GM23338 (cell line): ENCODE results near the gene ERF. TPM values are rescaled to one million over a fixed set of nuclear protein-coding genes. Genes with fewer than 3 reads are reported as not detected.
A peak's percentile ranks its signal among the peaks of the same experiment; 100 is the strongest.

Source experiments
- ATAC-seq: fragments of 200-7000 bp; cut with Tn5 transposase; 3 replicates; pipeline ENCODE4 v1.9.1; 2020
- DNase-seq: peaks from one replicate; pipeline ENCODE4 v3.0.0-alpha.2; 2015; ENCODE audit warnings: low spot score
- H2AFZ ChIP-seq: fragments of 200-600 bp; sonication (generic); 2 replicates; pipeline ENCODE4 v1.8.0; 2016; ENCODE audit warnings: antibody characterized with exemption, mild to moderate bottlenecking, moderate library complexity
- H3F3A ChIP-seq: fragments of 200-600 bp; sonication (generic); replicated peaks from 2 replicates; pipeline ENCODE4 v1.8.0; 2017; ENCODE audit warnings: antibody characterized with exemption, mixed run types, low read depth
- H3K27ac ChIP-seq: fragments of 200-600 bp; sonication (generic); 2 replicates; pipeline ENCODE4 v1.6.1; 2016; ENCODE audit warnings: low read depth
- H3K27me3 ChIP-seq: fragments of 200-600 bp; sonication (generic); 2 replicates; pipeline ENCODE4 v1.8.0; 2016; ENCODE audit warnings: mild to moderate bottlenecking, mixed run types, moderate library complexity; ENCODE audit not compliant: insufficient read depth
- H3K36me3 ChIP-seq: fragments of 200-600 bp; sonication (generic); 2 replicates; pipeline ENCODE4 v1.8.0; 2016; ENCODE audit warnings: mild to moderate bottlenecking; ENCODE audit not compliant: insufficient read depth
- H3K4me1 ChIP-seq: fragments of 200-600 bp; sonication (generic); 2 replicates; pipeline ENCODE4 v1.8.0; 2016; ENCODE audit warnings: mild to moderate bottlenecking, moderate library complexity; ENCODE audit not compliant: insufficient read depth
- H3K4me2 ChIP-seq: fragments of 200-600 bp; sonication (generic); 2 replicates; pipeline ENCODE4 v1.7.1; 2017; ENCODE audit warnings: mixed run types
- H3K4me3 ChIP-seq: fragments of 200-600 bp; sonication (generic); 2 replicates; pipeline ENCODE4 v1.6.1; 2016; ENCODE audit warnings: mixed run types
- H3K79me2 ChIP-seq: fragments of 200-600 bp; sonication (generic); replicated peaks from 2 replicates; pipeline ENCODE4 v1.8.0; 2017; ENCODE audit warnings: mild to moderate bottlenecking; ENCODE audit not compliant: insufficient read depth
- H3K9me2 ChIP-seq: fragments of 200-600 bp; sonication (generic); 2 replicates; pipeline ENCODE4 v1.8.0; 2017; ENCODE audit not compliant: insufficient read depth
- H4K20me1 ChIP-seq: fragments of 200-600 bp; sonication (generic); replicated peaks from 2 replicates; pipeline ENCODE4 v1.8.0; 2017; ENCODE audit warnings: mild to moderate bottlenecking; ENCODE audit not compliant: insufficient read depth
- H3K27ac Mint-ChIP-seq: 2 replicates; pipeline ENCODE4 v1.8.0; 2020; ENCODE audit warnings: inconsistent platforms, mild to moderate bottlenecking, moderate library complexity, mixed read lengths
- H3K27me3 Mint-ChIP-seq: 3 replicates; pipeline ENCODE4 v1.8.0; 2022; ENCODE audit warnings: low read depth, mild to moderate bottlenecking, moderate library complexity, mixed read lengths, inconsistent platforms; ENCODE audit not compliant: insufficient read depth, poor library complexity
- H3K36me3 Mint-ChIP-seq: 3 replicates; pipeline ENCODE4 v1.8.0; 2021; ENCODE audit warnings: low read depth, mild to moderate bottlenecking, inconsistent platforms, moderate library complexity, mixed read lengths
- H3K4me1 Mint-ChIP-seq: 3 replicates; pipeline ENCODE4 v1.8.0; 2020; ENCODE audit warnings: mild to moderate bottlenecking, inconsistent platforms, mixed read lengths
- H3K4me3 Mint-ChIP-seq: 3 replicates; pipeline ENCODE4 v1.8.0; 2021; ENCODE audit warnings: moderate library complexity, mild to moderate bottlenecking, inconsistent platforms, mixed read lengths
- H3K9me3 Mint-ChIP-seq: 3 replicates; pipeline ENCODE4 v1.8.0; 2020; ENCODE audit warnings: moderate library complexity, mild to moderate bottlenecking, inconsistent platforms, mixed read lengths
- CREB1 ChIP-seq: fragments of 250-450 bp; sonication (Bioruptor Pico); IDR thresholded peaks from 2 replicates; pipeline ENCODE4 v1.5.0; 2020; ENCODE audit warnings: low read depth, mild to moderate bottlenecking, moderate library complexity
- NANOG ChIP-seq: IDR thresholded peaks from 2 replicates; pipeline ENCODE4 v1.6.1; 2016; ENCODE audit warnings: antibody characterized with exemption, borderline replicate concordance
- POLR2AphosphoS5 ChIP-seq: IDR thresholded peaks from 2 replicates; pipeline ENCODE4 v1.6.1; 2016; ENCODE audit warnings: antibody characterized with exemption, low read depth
- STAT1 ChIP-seq: IDR thresholded peaks from one replicate; pipeline ENCODE4 v1.6.1; 2016; ENCODE audit warnings: antibody characterized with exemption; ENCODE audit not compliant: unreplicated experiment
- polyA plus RNA-seq: library from polyadenylated mRNA; unstranded; fragments of >200 nt; fragmentation: Nextera tagmentation; extraction: Ambion mirVana; gene quantifications from 2 replicates; pipeline ENCODE4 v1.2.1, GENCODE V29; 2016
- total RNA-seq: library from RNA; depleted of rRNA; stranded (reverse); fragments of >200 nt; shearing (Covaris generic); gene quantifications from 2 replicates; pipeline ENCODE4 v1.2.3, GENCODE V29; 2014
- TF ChIP-seq, protein P1 (sequence below): IDR thresholded peaks from one replicate; pipeline ENCODE4 v1.6.1; 2018; ENCODE audit warnings: antibody characterized with exemption; ENCODE audit not compliant: unreplicated experiment
- TF ChIP-seq, protein P2 (sequence below): IDR thresholded peaks from 2 replicates; pipeline ENCODE4 v1.6.1; 2016; ENCODE audit warnings: antibody characterized with exemption
- TF ChIP-seq, protein P3 (sequence below), 2 experiments: fragments of 200-600 bp in 1 of 2; sonication (generic) in 1 of 2; conservative IDR thresholded peaks; 2 replicates each; pipeline versions ENCODE4 v1.5.1 to v1.6.1; 2016 to 2017; ENCODE audit warnings: antibody characterized with exemption in 2 of 2, low read depth in 2 of 2, mild to moderate bottlenecking in 2 of 2, moderate library complexity in 1 of 2

The ERF gene
- total and polyA plus RNA-seq, 2 experiments from 2014 or later: 29.4 to 49.4 TPM

DNA sequence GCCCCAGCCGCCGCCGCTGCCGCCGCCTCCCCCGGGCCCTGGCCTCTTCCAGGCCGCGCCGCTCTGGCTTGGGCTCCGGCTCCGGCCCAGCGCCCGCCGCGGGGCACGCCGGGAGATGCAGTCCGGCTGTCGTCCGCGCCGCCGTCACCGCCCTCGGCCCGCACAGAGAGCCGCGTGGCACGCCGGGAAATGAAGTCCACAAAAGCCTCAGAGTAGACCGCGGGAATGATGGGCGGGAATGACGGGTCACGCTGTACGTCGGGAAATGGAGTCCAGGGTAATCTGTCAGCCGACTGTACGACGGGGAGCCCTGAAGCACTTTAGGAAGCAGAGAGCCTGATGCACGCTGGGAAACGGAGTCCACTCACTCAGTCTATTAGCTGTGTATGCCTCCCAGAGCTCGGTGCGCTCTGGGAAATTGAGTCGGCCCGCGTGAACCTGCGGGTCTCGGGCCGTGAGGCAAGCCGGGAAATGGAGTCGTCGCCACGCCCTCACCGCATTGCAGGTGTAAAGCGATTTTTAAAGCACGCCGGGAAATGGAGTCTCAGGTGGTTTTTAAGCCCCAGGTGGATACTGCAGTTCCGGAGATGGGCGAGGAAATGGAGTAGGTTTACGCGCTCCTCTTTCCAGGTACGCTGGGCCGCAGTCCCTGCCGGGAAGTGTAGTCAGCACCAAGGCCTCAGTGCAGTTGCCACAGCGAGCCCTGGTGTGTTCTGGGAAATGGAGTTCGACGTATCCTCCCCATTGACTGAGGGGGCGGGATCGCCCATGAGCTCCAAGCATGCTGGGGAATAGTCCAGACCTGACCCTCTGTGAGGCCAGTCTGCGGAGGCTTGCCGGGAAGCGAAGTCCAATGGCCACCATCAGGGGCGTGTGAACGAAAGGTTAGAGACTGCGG lies 12.2 kb downstream of the ERF start, which contains the start of gene GSK3A:
Gene GSK3A (minus strand): TSS at position 91 of the 898 bp plus-strand sequence. CDS start 137 bp downstream, outside the sequence.
- H3K9me3 Mint-ChIP-seq: no peaks in the 10 kb centered on the region; the same call in 2 of the 3 replicates

DNA sequence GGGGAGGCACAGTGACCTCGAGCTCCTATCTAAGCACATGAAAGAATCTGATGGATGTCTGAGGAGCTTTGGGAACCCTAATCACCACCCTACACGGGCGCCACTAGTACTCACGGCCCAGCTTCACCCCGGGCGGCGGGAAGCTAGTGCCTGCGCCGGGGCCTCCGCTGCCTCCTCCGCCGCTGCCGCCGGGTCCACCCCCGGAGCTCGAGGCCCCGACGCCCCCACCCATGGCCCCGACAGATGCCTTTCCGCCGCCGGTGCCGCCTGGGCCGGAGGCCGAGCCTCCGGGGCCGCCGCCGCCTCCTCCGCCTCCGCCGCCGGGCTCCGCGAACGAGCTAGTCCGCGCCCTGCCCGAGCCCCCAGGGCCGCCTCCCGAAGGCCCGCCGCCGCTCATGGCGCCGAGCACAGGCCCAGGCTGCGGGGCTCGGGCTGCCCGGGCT lies 12.8 kb downstream of the ERF start:
- H3K9me2 ChIP-seq: no peaks in the 10 kb centered on the region
- TF ChIP-seq, protein P1, sequence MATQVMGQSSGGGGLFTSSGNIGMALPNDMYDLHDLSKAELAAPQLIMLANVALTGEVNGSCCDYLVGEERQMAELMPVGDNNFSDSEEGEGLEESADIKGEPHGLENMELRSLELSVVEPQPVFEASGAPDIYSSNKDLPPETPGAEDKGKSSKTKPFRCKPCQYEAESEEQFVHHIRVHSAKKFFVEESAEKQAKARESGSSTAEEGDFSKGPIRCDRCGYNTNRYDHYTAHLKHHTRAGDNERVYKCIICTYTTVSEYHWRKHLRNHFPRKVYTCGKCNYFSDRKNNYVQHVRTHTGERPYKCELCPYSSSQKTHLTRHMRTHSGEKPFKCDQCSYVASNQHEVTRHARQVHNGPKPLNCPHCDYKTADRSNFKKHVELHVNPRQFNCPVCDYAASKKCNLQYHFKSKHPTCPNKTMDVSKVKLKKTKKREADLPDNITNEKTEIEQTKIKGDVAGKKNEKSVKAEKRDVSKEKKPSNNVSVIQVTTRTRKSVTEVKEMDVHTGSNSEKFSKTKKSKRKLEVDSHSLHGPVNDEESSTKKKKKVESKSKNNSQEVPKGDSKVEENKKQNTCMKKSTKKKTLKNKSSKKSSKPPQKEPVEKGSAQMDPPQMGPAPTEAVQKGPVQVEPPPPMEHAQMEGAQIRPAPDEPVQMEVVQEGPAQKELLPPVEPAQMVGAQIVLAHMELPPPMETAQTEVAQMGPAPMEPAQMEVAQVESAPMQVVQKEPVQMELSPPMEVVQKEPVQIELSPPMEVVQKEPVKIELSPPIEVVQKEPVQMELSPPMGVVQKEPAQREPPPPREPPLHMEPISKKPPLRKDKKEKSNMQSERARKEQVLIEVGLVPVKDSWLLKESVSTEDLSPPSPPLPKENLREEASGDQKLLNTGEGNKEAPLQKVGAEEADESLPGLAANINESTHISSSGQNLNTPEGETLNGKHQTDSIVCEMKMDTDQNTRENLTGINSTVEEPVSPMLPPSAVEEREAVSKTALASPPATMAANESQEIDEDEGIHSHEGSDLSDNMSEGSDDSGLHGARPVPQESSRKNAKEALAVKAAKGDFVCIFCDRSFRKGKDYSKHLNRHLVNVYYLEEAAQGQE: no peak
- peaks cover 26% of the 10 kb centered on the region; the same call in 1 of the 2 replicates for H4K20me1 ChIP-seq
- H3K27me3 ChIP-seq: no peaks in the 10 kb centered on the region
- ATAC-seq: no peak
- H3F3A ChIP-seq: peaks cover 22% of the 10 kb centered on the region
- no peaks in the 10 kb centered on the region for H3K36me3 ChIP-seq
- peak overlapping the region; percentile 91 for H3K4me3 Mint-ChIP-seq
- H3K4me1 ChIP-seq: peaks cover 30% of the 10 kb centered on the region
- H3K27ac Mint-ChIP-seq: no peak overlapping the region
- no peak for DNase-seq
- peak overlapping the region; percentile 87 for H3K4me3 ChIP-seq
- no peaks in the 10 kb centered on the region; the same call in 2 of the 3 replicates for H3K9me3 Mint-ChIP-seq
- H3K27me3 Mint-ChIP-seq: peaks cover 18% of the 10 kb centered on the region
- peak overlapping the region; percentile 90 for H3K4me2 ChIP-seq
- H3K36me3 Mint-ChIP-seq: peaks cover 18% of the 10 kb centered on the region
- H3K4me1 Mint-ChIP-seq: peaks cover 24% of the 10 kb centered on the region
- peaks cover 21% of the 10 kb centered on the region for H3K79me2 ChIP-seq
- no peak overlapping the region for H3K27ac ChIP-seq
- H2AFZ ChIP-seq: peak overlapping the region; percentile 57; the same call in 1 of the 2 replicates

More for the DNA sequence above, 12.2 kb downstream of the ERF start, which contains the start of gene GSK3A:
- Histone ChIP-seq H3K79me2 (peaks cover 21% of the 10 kb centered on the region), H3K4me1 (peaks cover 31% of the 10 kb centered on the region), H3F3A (peaks cover 22% of the 10 kb centered on the region), H2AFZ (peak within 1 kb of the TSS; percentile 57; the same call in 1 of the 2 replicates), H3K36me3 (no peaks in the 10 kb centered on the region), H3K4me2 (peak within 1 kb of the TSS; percentile 90), H3K9me2 (no peaks in the 10 kb centered on the region), H3K27ac (peak within 1 kb of the TSS; percentile 10), H4K20me1 (peaks cover 25% of the 10 kb centered on the region; the same call in 1 of the 2 replicates), H3K27me3 (no peaks in the 10 kb centered on the region), H3K4me3 (peak within 1 kb of the TSS; percentile 87)
- Mint-ChIP-seq H3K4me3 (peak within 1 kb of the TSS; percentile 91), H3K4me1 (peaks cover 25% of the 10 kb centered on the region), H3K36me3 (peaks cover 18% of the 10 kb centered on the region), H3K27me3 (peaks cover 16% of the 10 kb centered on the region), H3K27ac (peak within 1 kb of the TSS; percentile 99)
- ATAC-seq (peak; percentile 83), DNase-seq (peak; percentile 99)
- TF ChIP-seq STAT1: peak; percentile 14
- no peak for TF ChIP-seq NANOG
- TF ChIP-seq POLR2AphosphoS5: peak; percentile 72
- TF ChIP-seq, protein P2, sequence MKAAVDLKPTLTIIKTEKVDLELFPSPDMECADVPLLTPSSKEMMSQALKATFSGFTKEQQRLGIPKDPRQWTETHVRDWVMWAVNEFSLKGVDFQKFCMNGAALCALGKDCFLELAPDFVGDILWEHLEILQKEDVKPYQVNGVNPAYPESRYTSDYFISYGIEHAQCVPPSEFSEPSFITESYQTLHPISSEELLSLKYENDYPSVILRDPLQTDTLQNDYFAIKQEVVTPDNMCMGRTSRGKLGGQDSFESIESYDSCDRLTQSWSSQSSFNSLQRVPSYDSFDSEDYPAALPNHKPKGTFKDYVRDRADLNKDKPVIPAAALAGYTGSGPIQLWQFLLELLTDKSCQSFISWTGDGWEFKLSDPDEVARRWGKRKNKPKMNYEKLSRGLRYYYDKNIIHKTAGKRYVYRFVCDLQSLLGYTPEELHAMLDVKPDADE: peak; percentile 98
- peak; percentile 88 for TF ChIP-seq CREB1
- TF ChIP-seq, protein P3, sequence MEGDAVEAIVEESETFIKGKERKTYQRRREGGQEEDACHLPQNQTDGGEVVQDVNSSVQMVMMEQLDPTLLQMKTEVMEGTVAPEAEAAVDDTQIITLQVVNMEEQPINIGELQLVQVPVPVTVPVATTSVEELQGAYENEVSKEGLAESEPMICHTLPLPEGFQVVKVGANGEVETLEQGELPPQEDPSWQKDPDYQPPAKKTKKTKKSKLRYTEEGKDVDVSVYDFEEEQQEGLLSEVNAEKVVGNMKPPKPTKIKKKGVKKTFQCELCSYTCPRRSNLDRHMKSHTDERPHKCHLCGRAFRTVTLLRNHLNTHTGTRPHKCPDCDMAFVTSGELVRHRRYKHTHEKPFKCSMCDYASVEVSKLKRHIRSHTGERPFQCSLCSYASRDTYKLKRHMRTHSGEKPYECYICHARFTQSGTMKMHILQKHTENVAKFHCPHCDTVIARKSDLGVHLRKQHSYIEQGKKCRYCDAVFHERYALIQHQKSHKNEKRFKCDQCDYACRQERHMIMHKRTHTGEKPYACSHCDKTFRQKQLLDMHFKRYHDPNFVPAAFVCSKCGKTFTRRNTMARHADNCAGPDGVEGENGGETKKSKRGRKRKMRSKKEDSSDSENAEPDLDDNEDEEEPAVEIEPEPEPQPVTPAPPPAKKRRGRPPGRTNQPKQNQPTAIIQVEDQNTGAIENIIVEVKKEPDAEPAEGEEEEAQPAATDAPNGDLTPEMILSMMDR (conservative IDR thresholded peaks at IDR 0.05; ENCODE audit: low read depth in 2 of 2): no peak
